H54 (cell line): ENCODE data around the gene CFAP46.
"Not testable (repeated sequence)": the region's sequence is repeated elsewhere in the genome, so short reads cannot be mapped to it uniquely, and the experiment has no call there.

ENCODE experiments used
- DNase-seq: peaks from one replicate; pipeline ENCODE4 v3.0.0; 2011; ENCODE audit warnings: low spot score, mixed read lengths; ENCODE audit not compliant: insufficient read length
- FAIRE-seq: peaks from 3 replicates; lab custom pipeline; 2011; peaks lifted over from hg19 to GRCh38; lab: Jason Lieb, UNC
- POLR2A ChIP-seq: IDR thresholded peaks from 2 replicates; pipeline ENCODE4 v1.6.1; 2011; ENCODE audit warnings: low read depth, mild to moderate bottlenecking, low read length

The CFAP46 gene

DNA sequence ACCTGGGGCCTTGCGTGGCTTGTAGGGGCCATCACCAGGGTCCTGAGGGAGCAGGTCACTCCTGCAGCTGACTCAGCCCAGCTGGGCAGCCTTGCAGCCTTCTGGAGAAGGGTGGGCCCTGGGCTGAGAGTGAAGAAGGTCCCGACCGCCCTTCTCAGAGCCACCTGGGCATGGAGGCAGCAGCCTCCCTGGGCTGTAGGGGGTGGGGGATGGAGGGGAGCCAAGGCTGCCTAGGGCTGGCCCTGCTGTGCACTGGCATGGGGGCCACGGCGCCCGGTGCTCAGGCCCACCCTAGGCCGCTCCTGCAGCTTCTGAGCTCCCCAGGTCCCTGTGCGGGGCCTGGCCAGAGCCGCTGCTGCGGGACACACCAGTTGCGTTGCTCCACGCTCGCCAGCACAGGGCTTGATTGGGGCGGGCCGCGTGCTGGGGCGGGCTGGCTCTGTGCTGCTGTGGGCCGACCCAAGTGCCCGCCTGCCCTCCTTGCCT lies 92.8 kb downstream of the CFAP46 start:
- no peak for TF ChIP-seq POLR2A
- no peak for FAIRE-seq
- DNase-seq: no peak

DNA sequence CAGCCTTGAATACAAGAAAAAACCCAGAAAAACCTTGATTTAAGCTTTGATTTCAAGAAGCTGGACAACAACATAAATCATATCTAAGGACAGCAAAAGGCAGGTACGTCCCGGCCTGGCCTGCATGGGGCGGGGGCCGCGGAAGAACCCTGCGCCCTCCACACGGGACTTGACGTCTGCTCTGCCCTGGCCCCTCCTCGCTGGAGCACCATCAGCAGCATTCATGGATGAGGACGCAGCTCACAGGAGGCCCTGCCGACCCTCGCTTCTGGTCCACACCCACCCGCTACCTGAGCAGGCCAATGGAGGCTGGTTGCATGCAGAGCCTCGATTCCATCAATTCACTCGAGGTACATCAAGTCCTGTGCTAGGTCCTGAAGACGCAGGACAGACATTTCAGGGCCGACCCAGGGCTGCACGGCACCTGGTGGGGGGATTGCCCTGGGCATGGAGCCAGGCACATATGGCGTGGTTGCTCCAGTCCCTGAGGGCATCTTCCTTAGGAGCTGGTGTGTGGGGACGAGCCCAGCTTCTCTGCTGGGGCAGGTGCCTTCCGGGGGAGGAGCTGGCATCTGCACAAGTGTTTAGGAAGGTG lies 93.3 kb downstream of the CFAP46 start:
- no peak for TF ChIP-seq POLR2A
- FAIRE-seq: no peak
- no peak for DNase-seq

DNA sequence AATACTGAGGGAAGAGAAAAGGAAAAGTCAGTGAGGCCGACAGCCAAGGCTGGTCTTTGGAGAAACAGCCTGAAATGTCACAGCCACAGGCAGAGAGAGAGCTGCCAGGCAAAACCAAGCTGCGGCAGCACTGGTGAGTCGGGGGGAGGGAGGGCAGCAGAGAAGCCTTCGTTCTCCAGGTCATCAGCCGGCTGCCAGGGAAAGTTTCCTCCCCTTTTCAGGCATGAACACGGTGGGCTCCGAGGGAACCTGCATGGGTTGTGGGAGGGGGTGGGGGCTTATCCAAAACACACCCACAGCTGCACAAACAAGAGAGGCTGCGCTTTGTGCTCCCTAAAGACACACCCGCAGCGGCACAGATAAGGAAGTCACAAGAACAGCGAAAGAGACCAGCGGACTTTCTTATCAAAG lies 94.1 kb downstream of the CFAP46 start:
- FAIRE-seq: no peak

DNA sequence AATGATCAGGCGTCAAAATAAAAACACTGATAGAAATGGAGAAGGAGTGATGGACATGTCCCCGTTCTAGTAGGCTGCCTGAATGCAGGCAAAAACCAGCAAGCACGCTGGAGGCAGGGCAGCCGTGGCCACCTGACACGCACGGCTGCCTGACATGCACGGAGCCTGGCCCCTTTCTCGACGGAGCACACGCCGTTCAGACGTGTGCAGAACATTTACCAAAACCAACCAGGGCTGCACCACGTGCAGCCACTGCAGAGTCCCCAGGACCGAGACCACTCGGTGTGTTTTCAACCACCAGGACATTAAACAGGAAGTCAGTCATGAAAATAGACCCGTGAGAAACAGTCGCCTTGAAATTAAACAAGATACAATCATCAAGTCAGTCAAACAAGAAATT lies 94.5 kb downstream of the CFAP46 start:
- DNase-seq (no peak), FAIRE-seq (no peak)
- no peak for TF ChIP-seq POLR2A

More for the DNA sequence above, 94.1 kb downstream of the CFAP46 start:
- no peak for TF ChIP-seq POLR2A
- DNase-seq: no peak

DNA sequence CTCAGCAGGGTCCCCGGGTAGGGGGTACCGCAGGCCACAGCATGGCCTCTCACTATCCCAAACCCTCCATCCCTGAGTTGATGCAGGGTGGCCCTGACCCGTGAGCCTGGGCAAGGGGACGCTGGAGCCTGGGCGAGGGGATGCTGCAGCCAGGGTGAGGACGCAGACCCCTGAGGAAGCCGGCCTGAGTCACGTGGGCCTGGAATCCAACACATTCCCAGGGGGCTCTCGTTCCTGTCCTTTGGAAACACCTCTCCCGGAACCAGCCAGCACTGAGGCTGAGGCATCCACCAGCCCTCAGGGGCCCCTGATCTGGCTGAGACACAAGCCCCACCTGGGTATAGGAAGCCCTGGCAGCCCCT lies 95.0 kb downstream of the CFAP46 start:
- TF ChIP-seq POLR2A: no peak
- DNase-seq (no peak), FAIRE-seq (no peak)

DNA sequence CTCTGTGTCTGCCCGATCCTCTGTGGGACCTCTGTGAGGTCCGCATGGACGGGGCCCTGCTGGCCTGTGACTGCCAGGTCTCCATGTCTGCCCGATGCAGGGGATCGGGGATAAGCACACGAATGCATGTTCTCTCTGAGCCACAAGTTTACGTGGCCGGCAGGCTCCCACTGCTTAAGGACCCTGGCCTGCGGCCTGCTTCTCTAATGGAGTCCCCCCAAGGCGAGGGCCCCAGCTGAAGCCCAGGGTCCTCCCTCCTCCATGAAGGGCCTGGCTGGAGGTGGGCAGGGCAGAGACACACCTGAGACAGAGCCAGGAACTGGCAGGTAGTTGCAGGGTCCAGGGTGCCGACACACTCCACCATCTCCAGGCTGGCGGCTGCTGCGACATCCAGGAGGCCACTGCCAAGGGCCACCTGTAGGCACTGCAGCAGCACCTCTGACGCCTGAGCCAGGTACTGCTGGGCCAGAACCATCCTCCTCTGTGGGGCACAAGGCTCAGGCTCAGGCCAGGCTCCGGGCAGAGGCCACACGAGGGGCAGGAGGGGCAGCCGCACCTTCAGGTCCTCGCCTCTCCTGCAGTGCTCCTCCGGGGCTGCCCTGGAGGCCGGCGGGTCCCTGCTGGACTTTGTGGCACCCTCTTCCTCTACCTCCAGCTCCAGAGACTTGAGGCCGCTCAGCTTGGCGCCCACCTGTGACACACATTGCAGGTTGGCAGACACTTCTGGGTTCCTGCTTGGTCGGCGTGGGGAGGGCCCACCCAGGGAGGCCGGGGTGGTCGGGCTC lies 95.5 kb downstream of the CFAP46 start:
- no peak for TF ChIP-seq POLR2A
- DNase-seq: no peak
- FAIRE-seq: no peak

DNA sequence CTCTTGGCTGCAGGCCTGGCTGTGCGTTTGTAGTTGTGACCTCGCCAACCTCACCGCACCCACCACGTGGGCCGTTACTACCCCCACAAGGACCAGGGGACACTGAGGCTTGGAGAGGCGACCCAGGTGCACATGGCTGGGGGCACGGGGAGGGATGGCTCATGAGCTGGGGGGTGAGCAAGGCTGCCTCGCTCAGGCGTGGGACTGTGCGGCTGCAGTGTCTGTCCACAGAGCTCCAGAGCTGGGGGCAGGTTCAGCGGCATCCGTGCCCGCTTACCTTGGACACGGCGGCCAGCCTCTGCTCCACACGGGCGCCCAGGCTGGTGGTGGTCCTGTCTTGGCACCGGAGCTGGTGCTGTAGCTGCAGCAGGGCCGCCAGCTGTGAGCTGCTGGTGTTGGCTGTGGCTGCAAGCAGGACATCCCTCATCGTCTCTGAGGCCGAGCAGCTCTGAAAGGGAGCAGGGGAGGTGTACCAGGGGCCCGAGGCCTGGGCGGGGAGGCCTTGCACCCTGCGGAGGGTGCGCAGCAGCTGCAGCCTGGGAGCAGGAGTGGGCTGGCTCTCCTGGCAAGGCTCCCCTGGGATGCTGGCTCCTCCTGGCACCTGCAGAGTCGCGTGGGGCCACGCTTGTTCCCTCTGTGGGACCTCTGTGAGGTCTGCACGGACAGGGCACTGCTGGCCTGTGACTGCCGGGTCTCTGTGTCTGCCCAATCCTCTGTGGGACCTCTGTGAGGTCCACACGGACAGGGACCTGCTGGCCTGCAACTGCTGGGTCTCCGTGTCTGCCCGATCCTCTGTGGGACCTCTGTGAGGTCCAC lies 96.4 kb downstream of the CFAP46 start:
- DNase-seq (no peak), FAIRE-seq (no peak)
- no peak for TF ChIP-seq POLR2A

DNA sequence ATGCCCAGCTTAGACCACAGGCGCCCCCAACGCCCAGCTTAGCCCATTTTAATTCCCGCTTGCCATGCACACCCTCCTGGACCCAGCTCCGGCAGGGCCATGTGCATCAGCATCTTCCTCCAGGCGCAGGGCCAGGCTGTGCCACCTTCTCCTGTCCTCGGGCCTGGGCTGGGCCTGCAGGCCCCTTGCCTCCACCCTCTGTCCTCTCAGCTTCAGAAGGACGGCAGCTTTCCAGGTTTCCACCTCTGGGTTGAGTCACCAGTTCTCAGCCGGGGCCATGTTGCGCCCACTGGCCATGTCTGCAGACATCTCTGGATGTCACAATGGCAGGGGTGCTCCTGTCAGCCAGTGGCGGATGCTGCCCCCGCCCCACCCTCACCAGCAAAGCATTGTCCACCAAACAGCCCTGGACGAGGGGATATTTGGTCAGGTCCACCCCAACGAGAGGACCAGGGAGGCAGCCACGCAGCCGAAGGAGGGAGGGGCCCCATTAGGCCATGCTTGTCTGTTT lies 97.3 kb downstream of the CFAP46 start:
- DNase-seq (no peak), FAIRE-seq (no peak)
- TF ChIP-seq POLR2A: no peak

DNA sequence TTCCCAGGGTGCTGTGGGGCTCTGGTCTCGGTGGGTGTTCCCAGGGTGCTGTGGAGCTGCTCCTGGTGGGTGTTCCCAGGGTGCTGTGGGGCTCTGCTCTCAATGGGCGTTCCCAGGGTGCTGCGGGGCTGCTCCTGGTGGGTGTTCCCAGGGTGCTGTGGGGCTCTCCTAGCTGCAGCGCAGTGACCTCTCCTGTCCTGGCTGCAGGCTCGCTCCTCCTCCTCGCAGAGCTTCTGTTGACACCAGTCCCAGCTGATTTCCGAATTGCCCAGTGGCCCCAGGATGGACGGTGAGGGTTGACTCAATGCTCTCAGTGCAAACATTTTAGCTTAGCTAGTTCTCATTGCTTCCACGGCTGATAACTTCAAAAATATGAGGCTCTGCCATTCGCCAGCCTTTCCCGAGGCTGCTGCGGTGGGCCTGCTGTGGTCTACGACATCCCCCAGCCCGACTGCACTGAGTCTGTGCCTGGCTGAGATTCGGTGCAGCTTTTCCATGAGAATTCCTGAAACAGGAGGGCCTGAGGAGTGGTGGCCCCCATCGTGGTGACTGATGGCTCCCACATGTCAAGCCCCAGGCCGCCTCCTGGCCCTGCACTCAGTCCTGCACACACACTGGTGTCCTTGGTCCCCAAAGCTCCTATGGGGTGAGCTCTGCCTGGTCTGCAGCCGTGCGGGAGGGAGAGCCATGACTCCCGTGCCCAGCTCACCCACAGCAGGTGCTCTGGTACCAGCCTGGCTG lies 98.1 kb downstream of the CFAP46 start:
- FAIRE-seq (no peak), DNase-seq (no peak)
- TF ChIP-seq POLR2A: no peak

DNA sequence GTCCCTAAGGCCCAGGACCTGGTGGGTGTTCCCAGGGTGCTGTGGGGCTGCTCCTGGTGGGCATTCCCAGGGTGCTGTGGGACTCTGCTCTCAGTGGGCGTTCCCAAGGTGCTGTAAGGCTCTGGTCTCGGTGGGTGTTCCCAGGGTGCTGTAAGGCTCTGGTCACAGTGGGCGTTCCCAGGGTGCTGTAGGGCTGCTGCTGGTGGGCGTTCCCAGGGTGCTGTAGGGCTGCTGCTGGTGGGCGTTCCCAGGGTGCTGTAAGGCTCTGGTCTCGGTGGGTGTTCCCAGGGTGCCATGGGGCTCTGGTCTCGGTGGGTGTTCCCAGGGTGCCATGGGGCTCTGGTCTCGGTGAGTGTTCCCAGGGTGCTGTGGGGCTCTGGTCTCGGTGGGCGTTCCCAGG lies 99.1 kb downstream of the CFAP46 start:
- FAIRE-seq, DNase-seq: not testable (repeated sequence)

DNA sequence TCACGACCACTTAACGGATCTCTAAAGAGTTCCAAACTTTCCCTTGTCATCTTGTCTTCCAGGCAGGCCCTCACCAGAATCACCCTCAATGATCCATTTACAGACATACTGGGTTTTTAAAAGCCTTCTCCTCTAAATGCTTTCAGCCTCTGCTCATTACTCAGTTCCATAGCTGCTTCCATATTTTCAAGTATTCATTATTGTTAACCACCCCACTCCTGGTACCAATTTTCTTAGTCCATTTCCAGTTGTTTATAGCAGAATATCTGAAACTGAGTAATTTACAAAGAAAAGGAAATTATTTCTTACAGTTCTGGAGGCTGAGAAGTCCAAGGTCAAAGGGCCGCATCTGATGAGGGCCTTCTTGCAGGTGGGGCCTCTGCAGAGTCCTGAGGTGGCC lies 100.0 kb downstream of the CFAP46 start:
- no peak for FAIRE-seq
- TF ChIP-seq POLR2A: no peak
- DNase-seq: no peak

DNA sequence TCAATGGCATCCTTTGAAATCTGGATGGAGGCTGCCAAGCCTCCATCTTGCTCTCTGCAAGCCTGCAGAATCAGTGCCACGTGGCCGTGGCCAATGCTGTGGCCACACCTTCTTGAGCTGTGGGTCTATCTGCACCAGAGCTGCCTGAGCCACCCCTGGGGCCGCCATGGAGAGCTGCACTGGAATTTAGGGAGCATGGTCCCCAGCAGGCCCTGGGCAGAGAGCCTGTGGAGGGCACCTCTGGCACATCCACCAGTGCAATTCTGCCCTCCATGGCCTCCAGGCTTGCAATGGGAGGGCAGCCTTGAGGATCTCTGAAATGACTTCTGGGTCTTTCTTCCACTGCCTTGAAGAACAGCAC lies 100.8 kb downstream of the CFAP46 start:
- no peak for FAIRE-seq
- TF ChIP-seq POLR2A: no peak
- no peak for DNase-seq
